DMS53 (cell line): Measurements from ENCODE around the gene GOLGA1.
"Not testable (repeated sequence)": the region's sequence is repeated elsewhere in the genome, so short reads cannot be mapped to it uniquely, and the experiment has no call there.

Source experiments
- DNase-seq: peaks from one replicate; lab custom pipeline; 2025; lab: John Stamatoyannopoulos, UW

The GOLGA1 gene

DNA sequence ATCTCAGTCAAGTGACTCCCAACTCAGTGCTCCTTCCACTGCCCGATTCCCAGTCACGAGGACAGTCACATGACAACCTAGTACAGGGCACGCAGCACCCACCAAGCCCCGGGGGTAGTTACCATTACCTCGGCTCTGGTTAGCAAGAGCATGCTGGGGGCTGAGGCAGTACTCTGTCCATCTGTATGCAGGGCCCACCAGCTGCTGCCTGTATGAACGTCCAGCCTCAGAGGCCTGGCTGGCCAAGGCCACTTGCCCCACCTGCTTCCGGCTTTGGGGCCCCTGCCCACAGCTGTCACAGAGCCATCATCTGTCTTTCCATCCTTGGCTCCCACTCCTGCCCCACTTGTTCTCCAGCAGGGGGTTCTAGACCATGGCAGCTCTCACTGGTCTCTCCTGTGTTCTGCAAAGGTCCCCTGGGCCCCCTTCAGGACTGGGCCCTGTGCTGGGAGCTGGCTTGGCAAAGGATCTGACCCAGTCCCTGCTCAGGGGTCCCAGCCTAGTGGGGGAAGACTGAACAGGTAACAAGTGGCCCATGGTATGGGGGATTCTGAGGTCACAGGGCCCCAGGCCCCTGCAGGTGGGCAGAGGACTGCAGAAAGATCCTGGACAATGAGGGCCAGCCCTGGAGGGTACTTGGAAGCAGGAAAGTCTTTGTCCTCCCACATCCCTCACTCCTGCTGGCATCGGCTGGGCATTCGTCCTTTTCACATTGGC lies 82.4 kb downstream of the GOLGA1 start:
- DNase-seq, result peak; percentile 25

GRCh38 chr9:124857533-124858162 lies 83.2 kb downstream of the GOLGA1 start:
- DNase-seq, result peak; percentile 65

DNA sequence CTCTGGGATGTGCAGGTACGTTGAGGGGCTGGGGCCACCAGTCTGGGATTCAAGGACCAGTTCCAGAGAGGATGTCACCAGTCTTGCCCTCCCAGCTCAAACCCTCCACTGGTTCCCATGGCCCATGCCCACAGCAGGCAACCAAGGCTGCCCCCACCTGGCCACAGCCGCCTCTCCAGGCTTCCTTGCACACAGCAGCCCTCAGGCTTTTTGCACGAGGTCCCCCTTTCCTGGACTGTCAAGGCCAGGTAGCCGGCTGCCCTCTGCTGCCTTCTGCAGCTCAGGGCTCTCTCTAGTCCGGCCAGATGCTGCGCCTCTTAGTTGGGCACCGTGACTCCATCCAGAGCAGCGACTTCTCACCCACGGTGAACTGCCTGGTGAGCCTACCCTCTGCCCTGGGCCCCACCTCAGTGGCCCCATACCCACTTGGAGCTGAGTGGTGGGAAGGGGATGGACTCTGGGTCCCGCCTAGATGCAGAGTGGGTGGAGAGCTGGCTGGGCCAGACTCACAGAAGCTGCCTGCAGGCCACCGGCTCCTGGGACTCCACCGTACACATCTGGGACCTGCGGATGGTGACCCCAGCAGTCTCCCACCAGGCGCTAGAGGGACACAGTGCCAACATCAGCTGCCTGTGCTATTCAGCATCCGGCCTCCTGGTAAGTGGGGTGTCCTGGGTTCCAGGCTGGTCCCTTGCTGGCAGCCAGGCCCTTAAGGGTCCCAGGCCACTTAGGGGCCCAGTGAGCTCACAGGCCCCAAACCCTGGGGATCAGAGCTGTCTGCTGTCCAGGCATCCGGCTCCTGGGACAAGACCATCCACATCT lies 84.7 kb downstream of the GOLGA1 start:
- DNase-seq, result peak; percentile 85

DNA sequence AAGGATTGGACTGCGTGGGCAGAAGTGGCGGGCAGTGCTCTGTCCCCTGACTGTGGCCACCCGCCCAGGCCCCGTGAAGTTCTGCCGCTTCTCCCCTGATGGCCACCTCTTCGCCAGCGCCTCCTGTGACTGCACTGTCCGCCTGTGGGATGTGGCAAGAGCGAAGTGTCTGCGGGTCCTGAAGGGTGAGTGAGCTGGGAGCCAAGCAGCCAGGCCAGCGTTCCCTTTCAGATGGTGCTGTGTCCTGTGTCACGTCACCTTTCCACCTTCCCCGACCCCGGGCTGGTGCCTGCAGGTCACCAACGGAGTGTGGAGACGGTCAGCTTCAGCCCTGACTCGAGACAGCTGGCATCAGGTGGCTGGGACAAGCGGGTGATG lies 85.3 kb downstream of the GOLGA1 start:
- DNase-seq, result no peak

- DNase-seq, result peak; percentile 28
Observed at GRCh38 chr9:124854822-124855221, 86.1 kb downstream of the GOLGA1 start.

- DNase-seq, result no peak
Observed at GRCh38 chr9:124854161-124854560, 86.7 kb downstream of the GOLGA1 start.

GRCh38 chr9:124853605-124854143 lies 87.2 kb downstream of the GOLGA1 start:
- DNase-seq, result peak; percentile 53

- DNase-seq, result peak; percentile 90
Observed at GRCh38 chr9:124852829-124853531, 87.9 kb downstream of the GOLGA1 start, which contains the start of gene WDR38. Gene WDR38, plus strand, starts transcription at chr9:124853460. Its CDS starts 72 bp downstream, at chr9:124853532.

DNA sequence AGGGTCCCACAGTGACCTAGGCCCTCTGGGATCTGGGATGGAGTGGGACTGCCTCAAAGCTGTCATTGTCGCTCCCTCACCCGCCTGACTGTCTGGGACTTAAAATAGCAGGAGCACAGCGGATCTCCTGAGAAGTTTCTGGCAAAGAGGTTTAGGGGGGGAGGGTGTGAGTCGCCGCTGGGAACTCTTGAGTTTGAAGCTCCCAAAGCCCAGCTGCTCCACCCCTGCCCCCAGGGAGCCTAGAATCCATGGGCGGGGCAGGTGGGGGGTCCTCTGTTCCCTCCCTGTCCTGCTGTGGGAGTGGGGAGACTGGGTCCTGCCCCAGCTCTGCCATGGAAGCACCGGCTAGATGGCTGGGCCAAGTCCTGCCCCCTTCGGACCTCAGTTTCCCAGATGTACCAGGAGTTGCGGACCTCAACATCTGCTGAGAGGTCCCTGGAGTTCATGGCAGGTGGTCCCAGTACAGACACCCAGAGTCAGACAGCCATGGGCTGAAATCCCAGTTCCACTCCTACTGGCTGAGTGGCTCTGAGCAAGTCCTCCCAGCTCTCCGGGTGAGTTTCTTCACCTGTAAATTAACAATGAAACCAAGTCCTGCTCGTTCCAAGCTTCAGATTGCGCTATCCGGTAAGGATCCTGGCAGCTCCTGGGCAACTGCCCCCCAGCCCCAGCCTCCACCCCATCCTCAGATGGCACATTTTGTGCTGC lies 88.6 kb downstream of the GOLGA1 start:
- DNase-seq, result no peak

DNA sequence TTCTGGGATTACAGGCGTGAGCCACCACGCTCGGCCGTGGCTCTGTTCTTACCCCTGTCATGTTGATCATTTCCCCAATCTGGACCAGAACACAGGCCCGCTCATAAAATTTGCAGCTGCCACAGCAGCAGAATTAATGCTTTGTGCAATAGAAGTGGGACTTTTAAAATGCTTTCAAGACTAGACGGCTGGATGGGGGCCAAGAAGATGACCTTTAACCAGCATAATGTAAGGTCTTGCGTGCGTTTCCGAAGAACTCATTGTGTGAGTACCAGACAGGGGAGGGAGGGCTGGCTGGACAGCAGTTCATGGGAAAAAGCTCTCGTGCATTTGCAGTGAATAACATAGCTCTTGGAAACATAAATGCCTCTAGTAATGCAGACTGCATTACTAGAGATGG lies 91.1 kb downstream of the GOLGA1 start:
- no peak for DNase-seq

DNA sequence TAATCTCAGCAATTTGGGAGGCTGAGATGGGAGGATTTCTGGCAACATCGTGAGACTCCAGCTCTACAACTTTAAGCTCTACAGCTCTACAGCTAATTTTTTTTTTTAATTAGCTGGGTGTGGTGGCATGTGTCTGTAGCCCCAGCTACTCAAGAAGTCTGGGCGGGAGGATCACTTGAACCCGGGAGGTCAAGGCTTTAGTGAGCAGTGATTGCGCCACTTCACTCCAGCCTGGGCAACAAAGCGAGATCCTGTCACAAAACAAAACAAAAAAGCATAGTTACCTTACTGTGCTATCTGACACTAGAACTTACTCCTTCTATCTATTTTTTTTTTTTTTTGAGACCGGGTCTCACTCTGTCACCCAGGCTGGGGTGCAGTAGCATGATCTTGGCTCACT lies 93.9 kb downstream of the GOLGA1 start:
- DNase-seq, result no peak

GRCh38 chr9:124846467-124846866 lies 94.4 kb downstream of the GOLGA1 start:
- not testable (repeated sequence) for DNase-seq

GRCh38 chr9:124844291-124844690 lies 96.6 kb downstream of the GOLGA1 start:
- DNase-seq, result no peak

DNA sequence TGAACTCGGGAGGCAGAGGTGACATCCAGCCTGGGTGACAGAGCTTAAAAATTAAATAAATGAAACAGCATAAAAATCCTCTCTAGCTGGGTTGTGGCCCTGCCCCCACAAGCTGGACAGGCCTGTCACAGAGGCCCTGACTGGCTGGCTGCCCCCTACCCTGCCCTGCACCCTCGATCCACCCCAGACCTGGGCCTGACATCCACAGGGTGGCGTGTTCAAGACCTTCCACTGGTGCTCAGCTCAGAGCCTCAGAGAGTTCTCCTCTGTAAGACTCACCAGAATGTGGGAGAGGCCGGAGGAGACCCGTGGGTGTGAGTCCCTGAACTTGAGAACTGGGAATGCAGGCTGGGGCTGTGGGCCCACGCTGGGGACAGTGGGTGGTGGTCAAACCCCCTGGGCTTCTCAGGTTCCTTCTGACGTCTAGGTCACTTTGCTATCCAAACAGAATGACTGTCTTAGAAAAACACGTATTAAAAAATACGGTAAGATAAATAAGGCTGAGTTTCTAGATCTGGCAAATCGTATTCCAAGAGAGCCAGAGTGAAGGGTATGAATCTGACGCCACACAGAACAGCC lies 97.3 kb downstream of the GOLGA1 start:
- DNase-seq, result no peak

DNA sequence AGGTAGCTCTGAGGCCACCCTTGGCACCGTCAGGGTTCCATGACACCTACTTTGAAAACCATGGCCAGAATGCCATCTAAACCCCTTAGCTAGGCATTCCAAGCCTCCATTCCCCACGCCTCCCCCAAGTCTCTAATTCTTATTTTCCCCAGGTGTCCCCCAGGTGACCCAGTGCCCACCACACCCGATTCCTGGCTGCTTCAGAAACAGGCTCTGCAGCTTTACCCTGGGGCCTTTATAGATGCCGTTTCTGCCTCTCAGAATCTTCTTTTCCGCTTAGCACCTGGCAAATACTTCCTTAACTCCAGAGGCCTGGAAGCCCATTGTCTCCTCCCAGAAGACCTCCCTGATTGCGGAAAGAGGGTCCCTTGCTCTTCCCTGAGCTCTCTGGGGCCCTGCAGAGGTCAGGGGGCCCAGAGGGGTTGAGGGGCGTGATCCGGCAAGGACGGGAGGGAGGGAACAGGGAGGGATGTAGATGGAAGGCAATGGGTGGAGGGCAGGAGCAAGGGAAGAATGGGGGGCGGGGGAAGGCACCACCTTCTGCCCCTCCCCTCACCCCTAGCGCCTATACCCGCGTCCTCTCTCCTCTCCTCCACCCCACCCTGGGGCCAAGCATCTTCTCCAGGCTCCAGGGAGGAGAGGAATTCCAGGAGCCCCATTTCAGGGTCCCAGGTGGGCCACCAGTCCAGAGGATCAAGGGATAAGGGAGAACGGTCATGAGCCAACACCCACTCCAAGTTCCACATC lies 99.6 kb downstream of the GOLGA1 start:
- DNase-seq, result no peak

DNA sequence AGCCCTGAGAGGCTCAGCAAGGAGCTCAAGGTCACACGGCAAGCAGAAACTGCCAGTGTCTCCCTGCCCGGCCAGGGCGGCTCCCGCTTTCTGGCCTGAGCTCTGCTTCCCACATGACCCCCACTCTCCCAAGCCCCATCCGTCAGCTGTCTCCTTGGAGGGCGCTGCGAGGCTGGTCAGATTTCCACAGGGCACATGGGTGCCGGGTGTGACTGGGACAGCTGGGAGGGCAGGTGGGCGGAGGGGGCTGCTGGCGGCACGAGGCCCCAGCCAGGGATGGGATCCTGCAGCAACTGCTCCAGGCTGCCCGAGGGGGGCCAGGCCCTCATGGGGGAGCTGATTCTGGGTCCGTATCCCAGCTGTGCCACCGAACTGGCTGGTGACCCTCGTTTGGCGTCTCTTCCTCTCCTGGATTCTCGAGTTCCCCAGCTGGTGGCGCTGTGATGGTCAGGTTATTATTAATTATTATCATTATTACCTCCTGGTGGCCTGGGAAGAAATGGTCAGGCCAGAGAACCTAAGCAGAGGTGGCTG lies 100.5 kb downstream of the GOLGA1 start:
- DNase-seq, result peak; percentile 41

GRCh38 chr9:124839612-124840299 lies 101.1 kb downstream of the GOLGA1 start:
- DNase-seq, result peak; percentile 39

GRCh38 chr9:124838567-124839275 lies 102.2 kb downstream of the GOLGA1 start:
- not testable (repeated sequence) for DNase-seq

- DNase-seq, result not testable (repeated sequence)
Observed at GRCh38 chr9:124838132-124838531, 102.8 kb downstream of the GOLGA1 start.
